ENCODE data around the gene ARHGEF10L.
A peak's percentile ranks its signal among the peaks of the same experiment; 100 is the strongest.

DNA sequence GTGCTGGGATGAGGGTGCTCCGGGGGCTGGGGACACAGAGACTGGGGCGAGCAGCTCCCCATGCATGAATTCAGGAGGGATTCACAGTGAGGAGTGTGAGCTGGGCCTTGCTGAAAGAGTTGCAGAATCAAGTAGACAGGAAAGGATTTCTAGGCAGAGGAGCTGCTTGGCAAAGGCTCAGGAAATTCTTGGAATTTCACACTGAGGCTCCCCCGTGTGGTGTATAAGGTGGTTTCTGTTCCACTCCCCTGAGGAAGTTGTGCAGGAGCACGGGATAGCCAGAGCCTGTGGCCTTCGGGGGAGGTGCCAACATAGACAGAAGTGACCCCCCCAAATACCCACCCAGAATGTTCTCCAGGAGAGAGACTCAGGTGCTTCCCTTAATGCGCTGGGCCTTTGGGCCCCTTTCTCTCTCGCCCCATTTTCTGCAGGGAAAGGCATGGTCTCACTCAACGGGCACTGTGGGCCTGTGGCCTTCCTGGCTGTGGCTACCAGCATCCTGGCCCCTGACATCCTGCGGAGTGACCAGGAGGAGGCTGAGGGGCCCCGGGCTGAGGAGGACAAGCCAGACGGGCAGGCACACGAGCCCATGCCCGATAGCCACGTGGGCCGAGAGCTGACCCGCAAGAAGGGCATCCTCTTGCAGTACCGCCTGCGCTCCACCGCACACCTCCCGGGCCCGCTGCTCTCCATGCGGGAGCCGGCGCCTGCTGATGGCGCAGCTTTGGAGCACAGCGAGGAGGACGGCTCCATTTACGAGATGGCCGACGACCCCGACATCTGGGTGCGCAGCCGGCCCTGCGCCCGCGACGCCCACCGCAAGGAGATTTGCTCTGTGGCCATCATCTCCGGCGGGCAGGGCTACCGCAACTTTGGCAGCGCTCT lies 157.2 kb downstream of the ARHGEF10L start:
- TF ChIP-seq EZH2phosphoT487 (IDR thresholded peaks at IDR 0.05; ENCODE audit: borderline replicate concordance, low read length) = no peak
- TF ChIP-seq, protein P1, sequence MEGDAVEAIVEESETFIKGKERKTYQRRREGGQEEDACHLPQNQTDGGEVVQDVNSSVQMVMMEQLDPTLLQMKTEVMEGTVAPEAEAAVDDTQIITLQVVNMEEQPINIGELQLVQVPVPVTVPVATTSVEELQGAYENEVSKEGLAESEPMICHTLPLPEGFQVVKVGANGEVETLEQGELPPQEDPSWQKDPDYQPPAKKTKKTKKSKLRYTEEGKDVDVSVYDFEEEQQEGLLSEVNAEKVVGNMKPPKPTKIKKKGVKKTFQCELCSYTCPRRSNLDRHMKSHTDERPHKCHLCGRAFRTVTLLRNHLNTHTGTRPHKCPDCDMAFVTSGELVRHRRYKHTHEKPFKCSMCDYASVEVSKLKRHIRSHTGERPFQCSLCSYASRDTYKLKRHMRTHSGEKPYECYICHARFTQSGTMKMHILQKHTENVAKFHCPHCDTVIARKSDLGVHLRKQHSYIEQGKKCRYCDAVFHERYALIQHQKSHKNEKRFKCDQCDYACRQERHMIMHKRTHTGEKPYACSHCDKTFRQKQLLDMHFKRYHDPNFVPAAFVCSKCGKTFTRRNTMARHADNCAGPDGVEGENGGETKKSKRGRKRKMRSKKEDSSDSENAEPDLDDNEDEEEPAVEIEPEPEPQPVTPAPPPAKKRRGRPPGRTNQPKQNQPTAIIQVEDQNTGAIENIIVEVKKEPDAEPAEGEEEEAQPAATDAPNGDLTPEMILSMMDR (conservative IDR thresholded peaks at IDR 0.05; ENCODE audit: low read depth, low read length) = peak; percentile 54; the same call in 1 of the 2 replicates

Data from PC-3 (cell line).